ENCODE results near the gene AMOTL1.
"Not testable (repeated sequence)": the region's sequence is repeated elsewhere in the genome, so short reads cannot be mapped to it uniquely, and the experiment has no call there.

AMOTL1 gene

GRCh38 chr11:94823102-94823732 is 55.1 kb downstream of the AMOTL1 start:
- DNase-seq (ENCODE audit: low read depth, low spot score), result no peak

GRCh38 chr11:94825031-94825430 is 56.9 kb downstream of the AMOTL1 start:
- DNase-seq (ENCODE audit: low read depth, low spot score), result no peak

GRCh38 chr11:94825481-94825880 is 57.3 kb downstream of the AMOTL1 start:
- DNase-seq (ENCODE audit: low read depth, low spot score), result no peak

GRCh38 chr11:94826415-94826814 is 58.3 kb downstream of the AMOTL1 start:
- DNase-seq (ENCODE audit: low read depth, low spot score), result no peak

GRCh38 chr11:94828088-94828487 is 59.9 kb downstream of the AMOTL1 start:
- DNase-seq (ENCODE audit: low read depth, low spot score), result no peak

- DNase-seq (ENCODE audit: low read depth, low spot score), result no peak
Observed at GRCh38 chr11:94830722-94831510, 62.8 kb downstream of the AMOTL1 start.

- no peak for DNase-seq (ENCODE audit: low read depth, low spot score)
Observed at GRCh38 chr11:94831529-94831928, 63.4 kb downstream of the AMOTL1 start.

GRCh38 chr11:94832604-94833235 is 64.6 kb downstream of the AMOTL1 start:
- DNase-seq (ENCODE audit: low read depth, low spot score), result no peak

- peak; percentile 71 for DNase-seq (ENCODE audit: low read depth, low spot score)
Observed at GRCh38 chr11:94834911-94835593, 66.9 kb downstream of the AMOTL1 start.

GRCh38 chr11:94835594-94835927 is 67.4 kb downstream of the AMOTL1 start:
- no peak for DNase-seq (ENCODE audit: low read depth, low spot score)

GRCh38 chr11:94837317-94837716 is 69.2 kb downstream of the AMOTL1 start:
- peak; percentile 35 for DNase-seq (ENCODE audit: low read depth, low spot score)

GRCh38 chr11:94838027-94838731 is 70.0 kb downstream of the AMOTL1 start:
- no peak for DNase-seq (ENCODE audit: low read depth, low spot score)

- DNase-seq (ENCODE audit: low read depth, low spot score), result no peak
Observed at GRCh38 chr11:94840209-94840608, 72.1 kb downstream of the AMOTL1 start.

GRCh38 chr11:94844031-94844430 is 75.9 kb downstream of the AMOTL1 start:
- no peak for DNase-seq (ENCODE audit: low read depth, low spot score)

GRCh38 chr11:94845622-94846021 is 77.5 kb downstream of the AMOTL1 start:
- DNase-seq (ENCODE audit: low read depth, low spot score), result peak; percentile 47

GRCh38 chr11:94849839-94850238 is 81.7 kb downstream of the AMOTL1 start:
- DNase-seq (ENCODE audit: low read depth, low spot score), result peak; percentile 32

- DNase-seq (ENCODE audit: low read depth, low spot score), result peak; percentile 15
Observed at GRCh38 chr11:94851864-94852636, 83.9 kb downstream of the AMOTL1 start.

GRCh38 chr11:94853288-94853687 is 85.1 kb downstream of the AMOTL1 start:
- not testable (repeated sequence) for DNase-seq (ENCODE audit: low read depth, low spot score)

GRCh38 chr11:94853836-94854235 is 85.7 kb downstream of the AMOTL1 start:
- no peak for DNase-seq (ENCODE audit: low read depth, low spot score)

- no peak for DNase-seq (ENCODE audit: low read depth, low spot score)
Observed at GRCh38 chr11:94854770-94855633, 86.8 kb downstream of the AMOTL1 start.

All from astrocyte of the hippocampus (primary cell).